Right lobe of liver (tissue), 4 donors: ENCODE data around the gene TMEM201.

Experiments used
- CTCF ChIP-seq, 4 donors: fragments of 200-600 bp in 3 of 4; fragments of 450-650 bp in 1 of 4; IDR thresholded peaks; one replicate each; pipeline versions ENCODE4 v1.5.1 to v1.8.0; 2016 to 2022; ENCODE audit warnings: antibody characterized with exemption in 4 of 4, mild to moderate bottlenecking in 2 of 4
- POLR2A ChIP-seq: fragments of 450-650 bp; IDR thresholded peaks from one replicate; pipeline ENCODE4 v1.6.1; 2017; ENCODE audit warnings: antibody characterized with exemption, mild to moderate bottlenecking
- donor health status: DM: no; HTN: no; CAD: no.
- donor health status: DM: no; HTN: no; CAD: no.
- donor health status: DM: no; HTN: yes; CAD: no.

- TF ChIP-seq POLR2A (no peak), CTCF (IDR thresholded peaks at IDR 0.05) (no peak)
Observed at GRCh38 chr1:9603307-9603706, 14.6 kb downstream of the TMEM201 start.
